ENCODE data around the gene TOMT.

Gene TOMT

GRCh38 chr11:72080326-72081183 is 25.2 kb upstream of the TOMT start, which contains the start of the genes LRRC51 and NUMA1:
LRRC51 (plus strand) TSS chr11:72080850; CDS start chr11:72089084, 8,234 bp downstream.
NUMA1 (minus strand) TSS chr11:72080542; CDS start chr11:72035943, 44,599 bp downstream.
- no peak for TF ChIP-seq ZFX (IDR thresholded peaks at IDR 0.05; ENCODE audit: borderline replicate concordance)
- no peak for TF ChIP-seq CTCF (IDR thresholded peaks at IDR 0.05)
- peak within 1 kb of the TSS; percentile 96 for H3K27ac ChIP-seq

DNA sequence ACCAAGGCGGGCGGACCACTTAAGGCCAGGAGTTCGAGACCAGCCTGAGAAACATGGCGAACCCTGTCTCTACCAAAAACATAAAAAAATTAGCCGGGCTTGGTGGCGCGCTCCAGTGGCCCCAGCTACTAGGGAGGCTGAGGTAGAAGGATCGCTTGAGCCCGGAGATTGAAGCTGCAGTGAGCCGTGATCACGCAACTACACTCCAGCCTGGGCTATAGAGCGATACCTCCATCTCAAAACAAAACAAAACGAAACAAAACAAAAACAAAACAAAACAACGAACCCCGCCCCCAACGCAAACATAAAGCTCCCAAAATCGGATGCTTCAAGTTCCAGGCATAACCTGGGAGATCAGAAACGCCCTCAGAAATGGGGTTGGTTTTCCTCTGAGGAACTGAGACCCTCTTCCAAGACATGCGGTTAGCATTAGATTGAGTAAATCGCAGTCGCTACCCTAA is 24.5 kb upstream of the TOMT start:
- peak overlapping the region; percentile 96 for H3K27ac ChIP-seq
- TF ChIP-seq ZFX (IDR thresholded peaks at IDR 0.05; ENCODE audit: borderline replicate concordance) (no peak), CTCF (IDR thresholded peaks at IDR 0.05) (no peak)

DNA sequence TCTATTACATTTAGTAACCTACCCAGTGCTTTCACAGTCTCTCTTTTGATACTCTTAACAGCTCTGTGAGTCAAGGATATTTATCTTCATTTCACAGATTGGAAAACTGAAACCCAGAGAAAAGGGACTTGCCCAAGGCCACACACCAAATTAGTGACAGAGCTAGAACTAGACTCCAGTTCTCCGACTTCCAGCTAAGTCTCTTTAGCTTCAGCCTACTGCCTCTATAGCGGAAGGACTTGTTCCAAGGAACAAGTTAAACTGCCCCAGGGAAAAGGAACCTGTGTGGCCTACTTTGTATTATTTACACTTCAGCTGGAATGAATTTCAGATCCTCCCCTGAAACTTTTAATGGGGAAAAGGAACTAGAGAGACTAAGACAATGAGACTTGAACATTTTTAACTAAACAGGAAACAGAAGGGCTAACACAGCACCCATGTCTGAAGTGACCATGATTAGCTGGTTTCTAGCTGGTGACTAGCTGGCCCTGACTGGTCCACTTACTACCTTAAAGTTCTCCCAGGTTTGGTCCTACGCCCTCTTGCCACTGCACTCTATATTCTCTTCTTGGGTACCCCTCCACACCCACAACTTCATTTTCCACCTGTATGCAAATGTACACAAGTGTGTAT is 23.8 kb upstream of the TOMT start:
- peak overlapping the region; percentile 96 for H3K27ac ChIP-seq
- TF ChIP-seq ZFX (IDR thresholded peaks at IDR 0.05; ENCODE audit: borderline replicate concordance) = no peak
- no peak for TF ChIP-seq CTCF (IDR thresholded peaks at IDR 0.05)

GRCh38 chr11:72083414-72083813 is 22.3 kb upstream of the TOMT start:
- no peak for TF ChIP-seq CTCF (IDR thresholded peaks at IDR 0.05)
- no peak for TF ChIP-seq ZFX (IDR thresholded peaks at IDR 0.05; ENCODE audit: borderline replicate concordance)
- H3K27ac ChIP-seq = peak overlapping the region; percentile 96

GRCh38 chr11:72084076-72084475 is 21.6 kb upstream of the TOMT start:
- peak overlapping the region; percentile 96; the same call in 1 of the 2 replicates for H3K27ac ChIP-seq
- TF ChIP-seq ZFX (IDR thresholded peaks at IDR 0.05; ENCODE audit: borderline replicate concordance) (no peak), CTCF (IDR thresholded peaks at IDR 0.05) (no peak)

- no peak overlapping the region for H3K27ac ChIP-seq
- TF ChIP-seq CTCF (IDR thresholded peaks at IDR 0.05) (no peak), ZFX (IDR thresholded peaks at IDR 0.05; ENCODE audit: borderline replicate concordance) (no peak)
Measured at GRCh38 chr11:72084965-72085364, 20.8 kb upstream of the TOMT start.

All from 22Rv1 (cell line).